ENCODE measurements around the gene UGT1A9.

UGT1A9 gene

GRCh38 chr2:233800208-233800607, 128.5 kb downstream of the UGT1A9 start:
- DNase-seq, result no peak

GRCh38 chr2:233801357-233802131, 129.8 kb downstream of the UGT1A9 start:
- no peak for DNase-seq

GRCh38 chr2:233802132-233802815, 130.6 kb downstream of the UGT1A9 start:
- no peak for DNase-seq

- DNase-seq, result no peak
Observed at GRCh38 chr2:233803292-233803911, 131.7 kb downstream of the UGT1A9 start.

GRCh38 chr2:233803994-233804393, 132.3 kb downstream of the UGT1A9 start:
- no peak for DNase-seq

GRCh38 chr2:233807215-233807865, 135.6 kb downstream of the UGT1A9 start:
- DNase-seq, result no peak

- no peak for DNase-seq
Observed at GRCh38 chr2:233807966-233808935, 136.6 kb downstream of the UGT1A9 start.

- no peak for DNase-seq
Observed at GRCh38 chr2:233810385-233810784, 138.7 kb downstream of the UGT1A9 start.

- DNase-seq, result no peak
Observed at GRCh38 chr2:233811087-233811486, 139.4 kb downstream of the UGT1A9 start.

- DNase-seq, result no peak
Observed at GRCh38 chr2:233811732-233812131, 140.0 kb downstream of the UGT1A9 start.

- DNase-seq, result no peak
Observed at GRCh38 chr2:233813236-233814055, 141.7 kb downstream of the UGT1A9 start.

GRCh38 chr2:233814056-233814835, 142.5 kb downstream of the UGT1A9 start:
- no peak for DNase-seq

- DNase-seq, result no peak
Observed at GRCh38 chr2:233815861-233816260, 144.2 kb downstream of the UGT1A9 start.

GRCh38 chr2:233816334-233816733, 144.6 kb downstream of the UGT1A9 start:
- no peak for DNase-seq

GRCh38 chr2:233816771-233817170, 145.1 kb downstream of the UGT1A9 start:
- no peak for DNase-seq

- DNase-seq, result no peak
Observed at GRCh38 chr2:233817361-233817911, 145.7 kb downstream of the UGT1A9 start.

GRCh38 chr2:233817995-233818638, 146.4 kb downstream of the UGT1A9 start:
- DNase-seq, result no peak

GRCh38 chr2:233818639-233819621, 147.2 kb downstream of the UGT1A9 start:
- no peak for DNase-seq

Data from CD4-positive, alpha-beta T cell treated with Interleukin-17A for 4 hours (primary cell).